Measurements from ENCODE around the gene SHC1.

The SHC1 gene

GRCh38 chr1:154925335-154926170, 45.0 kb downstream of the SHC1 start:
- peaks cover 49% of the 10 kb centered on the region for H3K36me3 ChIP-seq (ENCODE audit: control insufficient read depth, low read length)
- no peaks in the 10 kb centered on the region for H3K4me1 ChIP-seq (ENCODE audit: control insufficient read depth, low read length)
- TF ChIP-seq CTCF (IDR thresholded peaks at IDR 0.05; ENCODE audit: low read depth, low read length, poor library complexity, severe bottlenecking) = no peak
- H3K27ac ChIP-seq (ENCODE audit: low read depth, low read length) = no peak overlapping the region
- no peaks in the 10 kb centered on the region for H3F3A ChIP-seq (ENCODE audit: control insufficient read depth, insufficient read depth)
- H3K9me2 ChIP-seq (replicated peaks; ENCODE audit: control insufficient read depth, low read length) = no peaks in the 10 kb centered on the region
- H3K79me2 ChIP-seq (ENCODE audit: control insufficient read depth, low read length) = no peaks in the 10 kb centered on the region
- no peak overlapping the region for H3K4me2 ChIP-seq (ENCODE audit: low read length)
- no peak overlapping the region for H3K4me3 ChIP-seq (ENCODE audit: low read length)
- H4K20me1 ChIP-seq (ENCODE audit: control insufficient read depth, insufficient read depth, low read depth, low read length) = no peaks in the 10 kb centered on the region
- H3K9me3 ChIP-seq (ENCODE audit: control insufficient read depth, insufficient read depth, low read length) = no peaks in the 10 kb centered on the region
- H3K27me3 ChIP-seq (ENCODE audit: control insufficient read depth, low read length) = no peaks in the 10 kb centered on the region

DNA sequence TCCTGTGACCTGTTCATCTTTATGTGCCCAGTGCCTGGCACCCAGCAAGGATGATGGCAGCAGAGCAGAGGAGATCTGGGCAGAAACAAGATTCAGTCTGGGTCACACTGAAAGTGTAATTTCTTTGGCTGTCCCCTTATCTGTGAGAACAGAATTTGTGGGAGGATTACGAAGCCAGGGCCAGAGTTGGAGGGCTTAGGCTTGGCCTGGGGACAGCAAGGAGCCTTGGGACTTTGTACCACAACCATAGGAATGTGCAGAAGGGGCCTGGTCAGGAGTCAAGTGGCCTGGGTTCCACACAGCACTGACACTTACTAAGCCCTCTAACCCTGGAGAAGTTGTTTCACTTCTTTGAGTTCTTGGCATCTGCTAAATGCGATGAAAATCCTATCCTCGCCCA, 46.9 kb downstream of the SHC1 start:
- H3K4me2 ChIP-seq (ENCODE audit: low read length) = no peak overlapping the region
- no peaks in the 10 kb centered on the region for H4K20me1 ChIP-seq (ENCODE audit: control insufficient read depth, insufficient read depth, low read depth, low read length)
- H3K4me3 ChIP-seq (ENCODE audit: low read length) = no peak overlapping the region
- no peaks in the 10 kb centered on the region for H3K27me3 ChIP-seq (ENCODE audit: control insufficient read depth, low read length)
- H3K27ac ChIP-seq (ENCODE audit: low read depth, low read length) = no peak overlapping the region
- H3K79me2 ChIP-seq (ENCODE audit: control insufficient read depth, low read length) = no peaks in the 10 kb centered on the region
- H3K36me3 ChIP-seq (ENCODE audit: control insufficient read depth, low read length) = peaks cover 44% of the 10 kb centered on the region
- no peaks in the 10 kb centered on the region for H3K9me3 ChIP-seq (ENCODE audit: control insufficient read depth, insufficient read depth, low read length)
- no peaks in the 10 kb centered on the region for H3K9me2 ChIP-seq (replicated peaks; ENCODE audit: control insufficient read depth, low read length)
- H3F3A ChIP-seq (ENCODE audit: control insufficient read depth, insufficient read depth) = no peaks in the 10 kb centered on the region
- no peaks in the 10 kb centered on the region for H3K4me1 ChIP-seq (ENCODE audit: control insufficient read depth, low read length)
- TF ChIP-seq EZH2phosphoT487 (IDR thresholded peaks at IDR 0.05; ENCODE audit: borderline replicate concordance, low read length) = no peak
- TF ChIP-seq CTCF (IDR thresholded peaks at IDR 0.05; ENCODE audit: low read depth, low read length, poor library complexity, severe bottlenecking) = no peak

- no peaks in the 10 kb centered on the region for H4K20me1 ChIP-seq (ENCODE audit: control insufficient read depth, insufficient read depth, low read depth, low read length)
These were observed 57.3 kb downstream of the SHC1 start for GRCh38 chr1:154913273-154913672.

More at GRCh38 chr1:154913273-154913672, 57.3 kb downstream of the SHC1 start:
- H3K27ac ChIP-seq (ENCODE audit: low read depth, low read length) = no peak overlapping the region
- H3K9me3 ChIP-seq (ENCODE audit: control insufficient read depth, insufficient read depth, low read length) = no peaks in the 10 kb centered on the region; the same call in 1 of the 2 replicates
- no peak for TF ChIP-seq EZH2phosphoT487 (IDR thresholded peaks at IDR 0.05; ENCODE audit: borderline replicate concordance, low read length)
- no peak for TF ChIP-seq CTCF (IDR thresholded peaks at IDR 0.05; ENCODE audit: low read depth, low read length, poor library complexity, severe bottlenecking)
- no peaks in the 10 kb centered on the region for H3K27me3 ChIP-seq (ENCODE audit: control insufficient read depth, low read length)
- H3F3A ChIP-seq (ENCODE audit: control insufficient read depth, insufficient read depth) = no peaks in the 10 kb centered on the region
- H3K79me2 ChIP-seq (ENCODE audit: control insufficient read depth, low read length) = no peaks in the 10 kb centered on the region
- H3K4me2 ChIP-seq (ENCODE audit: low read length) = no peak overlapping the region
- H3K9me2 ChIP-seq (replicated peaks; ENCODE audit: control insufficient read depth, low read length) = no peaks in the 10 kb centered on the region
- no peak overlapping the region for H3K4me3 ChIP-seq (ENCODE audit: low read length)
- H3K4me1 ChIP-seq (ENCODE audit: control insufficient read depth, low read length) = no peaks in the 10 kb centered on the region
- H3K36me3 ChIP-seq (ENCODE audit: control insufficient read depth, low read length) = no peaks in the 10 kb centered on the region

Measured in DOHH2 (cell line).